Neural progenitor cell (in vitro differentiated cells): ENCODE results near the gene FAM83G. TPM values are rescaled to one million over a fixed set of nuclear protein-coding genes. Genes with fewer than 3 reads are reported as not detected.
A peak's percentile ranks its signal among the peaks of the same experiment; 100 is the strongest.

Experiments
- DNase-seq: peaks from one replicate; pipeline ENCODE4 v3.0.0-alpha.2; 2016; ENCODE audit warnings: low spot score
- H2AFZ ChIP-seq: fragments of 200-600 bp; sonication (generic); replicated peaks from 2 replicates; pipeline ENCODE4 v1.6.1; 2016; ENCODE audit warnings: antibody characterized with exemption
- H3F3A ChIP-seq: fragments of 200-600 bp; sonication (generic); 2 replicates; pipeline ENCODE4 v1.6.1; 2016; ENCODE audit warnings: antibody characterized with exemption, low read depth
- H3K27ac ChIP-seq: fragments of 200-600 bp; sonication (generic); 2 replicates; pipeline ENCODE4 v1.5.1; 2016; ENCODE audit warnings: mild to moderate bottlenecking
- H3K27me3 ChIP-seq: fragments of 200-600 bp; sonication (generic); 2 replicates; pipeline ENCODE4 v1.6.1; 2016; ENCODE audit warnings: mild to moderate bottlenecking, moderate library complexity
- H3K36me3 ChIP-seq: fragments of 200-600 bp; sonication (generic); 2 replicates; pipeline ENCODE4 v1.5.1; 2016
- H3K4me1 ChIP-seq: fragments of 200-600 bp; sonication (generic); 2 replicates; pipeline ENCODE4 v1.6.1; 2016; ENCODE audit warnings: mixed run types
- H3K4me2 ChIP-seq: fragments of 200-600 bp; sonication (generic); 2 replicates; pipeline ENCODE4 v1.6.1; 2016
- H3K4me3 ChIP-seq: fragments of 200-600 bp; sonication (generic); 2 replicates; pipeline ENCODE4 v1.5.1; 2016
- H3K79me2 ChIP-seq: fragments of 200-600 bp; sonication (generic); 2 replicates; pipeline ENCODE4 v1.6.1; 2016; ENCODE audit warnings: low read depth
- H3K9ac ChIP-seq: fragments of 200-600 bp; sonication (generic); 2 replicates; pipeline ENCODE4 v1.6.1; 2016
- H3K9me3 ChIP-seq: fragments of 200-600 bp; sonication (generic); 2 replicates; pipeline ENCODE4 v1.5.1; 2016; ENCODE audit warnings: low read depth
- H4K20me1 ChIP-seq: fragments of 200-600 bp; sonication (generic); 2 replicates; pipeline ENCODE4 v1.6.1; 2016; ENCODE audit warnings: low read depth
- H3K27ac Mint-ChIP-seq: 3 replicates; pipeline ENCODE4 v1.8.0; 2021; ENCODE audit warnings: mixed read lengths
- H3K27me3 Mint-ChIP-seq: 2 replicates; pipeline ENCODE4 v1.8.0; 2022; ENCODE audit warnings: low read depth, mild to moderate bottlenecking, inconsistent platforms, moderate library complexity, mixed read lengths; ENCODE audit not compliant: insufficient read depth
- H3K36me3 Mint-ChIP-seq: 3 replicates; pipeline ENCODE4 v1.8.0; 2021; ENCODE audit warnings: mixed read lengths
- H3K4me1 Mint-ChIP-seq: 3 replicates; pipeline ENCODE4 v1.8.0; 2021; ENCODE audit warnings: mixed read lengths
- H3K4me3 Mint-ChIP-seq: 3 replicates; pipeline ENCODE4 v1.8.0; 2021; ENCODE audit warnings: mild to moderate bottlenecking, moderate library complexity, mixed read lengths
- H3K9me3 Mint-ChIP-seq: 3 replicates; pipeline ENCODE4 v1.8.0; 2020; ENCODE audit warnings: mixed read lengths
- CTCF ChIP-seq: fragments of 200-600 bp; sonication (generic); IDR thresholded peaks from 2 replicates; pipeline ENCODE4 v1.5.1; 2017; ENCODE audit warnings: antibody characterized with exemption, mild to moderate bottlenecking
- EZH2 ChIP-seq: fragments of 200-600 bp; sonication (generic); IDR thresholded peaks from 2 replicates; pipeline ENCODE4 v1.6.1; 2017; ENCODE audit warnings: antibody characterized with exemption, mild to moderate bottlenecking, moderate library complexity
- EZH2phosphoT487 ChIP-seq: fragments of 200-600 bp; sonication (generic); IDR thresholded peaks from 2 replicates; pipeline ENCODE4 v1.6.1; 2017; ENCODE audit warnings: antibody characterized with exemption
- total RNA-seq: library from RNA; depleted of rRNA; stranded (reverse); fragments of >200 nt; gene quantifications from 2 replicates; pipeline ENCODE4 v1.2.3, GENCODE V29; 2015; ENCODE audit warnings: low replicate concordance

Gene FAM83G
- total RNA-seq, 1 donor from 2014 or later, result 9.9 TPM

GRCh38 chr17:18993905-18994526 is 10.5 kb downstream of the FAM83G start:
- H3K4me1 Mint-ChIP-seq, result no peaks in the 10 kb centered on the region
- H3K9me3 Mint-ChIP-seq, result peaks cover 11% of the 10 kb centered on the region
- no peak overlapping the region for H3K4me2 ChIP-seq
- no peaks in the 10 kb centered on the region for H3K4me1 ChIP-seq
- H3K36me3 ChIP-seq, result no peaks in the 10 kb centered on the region
- H3K27me3 ChIP-seq, result no peaks in the 10 kb centered on the region
- H3K27me3 Mint-ChIP-seq, result peaks cover 3% of the 10 kb centered on the region
- H3K9me3 ChIP-seq, result no peaks in the 10 kb centered on the region
- no peak overlapping the region for H3K4me3 Mint-ChIP-seq
- H4K20me1 ChIP-seq, result peaks cover 28% of the 10 kb centered on the region
- H3K27ac ChIP-seq, result no peak overlapping the region
- H3K4me3 ChIP-seq, result no peak overlapping the region
- DNase-seq, result no peak
- no peak overlapping the region for H2AFZ ChIP-seq
- H3K9ac ChIP-seq, result no peak overlapping the region
- H3K79me2 ChIP-seq, result peaks cover 36% of the 10 kb centered on the region
- TF ChIP-seq EZH2 (no peak), CTCF (no peak), EZH2phosphoT487 (no peak)
- H3K27ac Mint-ChIP-seq, result no peak overlapping the region
- peaks cover 2% of the 10 kb centered on the region for H3K36me3 Mint-ChIP-seq
- H3F3A ChIP-seq, result no peaks in the 10 kb centered on the region

GRCh38 chr17:18992454-18993130 is 12.0 kb downstream of the FAM83G start:
- Mint-ChIP-seq H3K27me3 (peaks cover 3% of the 10 kb centered on the region), H3K27ac (no peak overlapping the region), H3K4me1 (no peaks in the 10 kb centered on the region), H3K36me3 (peaks cover 2% of the 10 kb centered on the region), H3K4me3 (no peak overlapping the region), H3K9me3 (peaks cover 11% of the 10 kb centered on the region)
- no peaks in the 10 kb centered on the region for H3F3A ChIP-seq
- no peak overlapping the region for H3K4me2 ChIP-seq
- H3K4me3 ChIP-seq, result no peak overlapping the region
- peaks cover 36% of the 10 kb centered on the region for H3K79me2 ChIP-seq
- no peaks in the 10 kb centered on the region for H3K4me1 ChIP-seq
- H3K27ac ChIP-seq, result no peak overlapping the region
- peaks cover 28% of the 10 kb centered on the region for H4K20me1 ChIP-seq
- TF ChIP-seq EZH2, result no peak
- TF ChIP-seq EZH2phosphoT487, result no peak
- no peak for TF ChIP-seq CTCF
- no peaks in the 10 kb centered on the region for H3K36me3 ChIP-seq
- no peaks in the 10 kb centered on the region for H3K9me3 ChIP-seq
- H3K27me3 ChIP-seq, result no peaks in the 10 kb centered on the region
- no peak overlapping the region for H2AFZ ChIP-seq
- no peak for DNase-seq
- no peak overlapping the region for H3K9ac ChIP-seq

- Mint-ChIP-seq H3K27me3 (peaks cover 3% of the 10 kb centered on the region), H3K36me3 (peaks cover 2% of the 10 kb centered on the region), H3K27ac (peak overlapping the region; percentile 81), H3K4me1 (no peaks in the 10 kb centered on the region), H3K9me3 (peaks cover 10% of the 10 kb centered on the region), H3K4me3 (no peak overlapping the region)
- no peak overlapping the region for H3K9ac ChIP-seq
- H3K4me2 ChIP-seq, result no peak overlapping the region
- no peak for DNase-seq
- TF ChIP-seq EZH2, result no peak
- TF ChIP-seq CTCF, result no peak
- TF ChIP-seq EZH2phosphoT487, result no peak
- no peaks in the 10 kb centered on the region for H3K4me1 ChIP-seq
- no peaks in the 10 kb centered on the region for H3K36me3 ChIP-seq
- no peaks in the 10 kb centered on the region for H3K9me3 ChIP-seq
- H2AFZ ChIP-seq, result no peak overlapping the region
- peaks cover 28% of the 10 kb centered on the region for H4K20me1 ChIP-seq
- H3K4me3 ChIP-seq, result no peak overlapping the region
- peaks cover 32% of the 10 kb centered on the region for H3K79me2 ChIP-seq
- no peaks in the 10 kb centered on the region for H3F3A ChIP-seq
- H3K27me3 ChIP-seq, result no peaks in the 10 kb centered on the region
- no peak overlapping the region for H3K27ac ChIP-seq
Measured at GRCh38 chr17:18991531-18992315, 12.8 kb downstream of the FAM83G start.
